Activated CD4-positive, CD25-positive, alpha-beta regulatory T cell treated with anti-CD3 and anti-CD28 coated beads, Interleukin-2, amount 50 U/mL, for 16 hours (primary cell): ENCODE measurements around the gene PCDHGA9.
"Not testable (repeated sequence)": the region's sequence is repeated elsewhere in the genome, so short reads cannot be mapped to it uniquely, and the experiment has no call there.

Source experiments
- DNase-seq: peaks from one replicate; pipeline ENCODE4 v3.0.0-alpha.2; 2020; ENCODE audit warnings: low read depth, low spot score

The PCDHGA9 gene

DNA sequence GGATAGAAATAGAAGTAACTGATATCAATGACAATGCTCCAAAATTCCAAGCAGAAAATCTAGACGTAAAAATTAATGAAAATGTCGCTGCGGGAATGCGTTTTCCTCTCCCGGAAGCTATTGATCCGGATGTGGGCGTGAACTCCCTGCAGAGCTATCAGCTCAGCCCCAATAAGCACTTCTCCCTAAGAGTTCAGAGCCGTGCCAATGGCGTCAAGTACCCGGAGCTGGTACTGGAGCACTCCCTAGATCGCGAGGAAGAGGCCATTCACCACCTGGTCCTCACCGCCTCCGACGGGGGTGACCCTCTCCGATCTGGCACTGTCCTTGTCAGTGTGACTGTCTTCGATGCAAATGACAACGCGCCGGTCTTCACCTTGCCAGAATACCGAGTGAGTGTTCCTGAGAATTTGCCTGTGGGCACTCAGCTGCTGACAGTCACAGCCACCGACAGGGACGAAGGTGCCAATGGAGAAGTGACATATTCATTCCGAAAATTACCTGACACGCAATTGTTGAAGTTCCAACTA is 11.0 kb downstream of the PCDHGA9 start:
- DNase-seq = no peak

DNA sequence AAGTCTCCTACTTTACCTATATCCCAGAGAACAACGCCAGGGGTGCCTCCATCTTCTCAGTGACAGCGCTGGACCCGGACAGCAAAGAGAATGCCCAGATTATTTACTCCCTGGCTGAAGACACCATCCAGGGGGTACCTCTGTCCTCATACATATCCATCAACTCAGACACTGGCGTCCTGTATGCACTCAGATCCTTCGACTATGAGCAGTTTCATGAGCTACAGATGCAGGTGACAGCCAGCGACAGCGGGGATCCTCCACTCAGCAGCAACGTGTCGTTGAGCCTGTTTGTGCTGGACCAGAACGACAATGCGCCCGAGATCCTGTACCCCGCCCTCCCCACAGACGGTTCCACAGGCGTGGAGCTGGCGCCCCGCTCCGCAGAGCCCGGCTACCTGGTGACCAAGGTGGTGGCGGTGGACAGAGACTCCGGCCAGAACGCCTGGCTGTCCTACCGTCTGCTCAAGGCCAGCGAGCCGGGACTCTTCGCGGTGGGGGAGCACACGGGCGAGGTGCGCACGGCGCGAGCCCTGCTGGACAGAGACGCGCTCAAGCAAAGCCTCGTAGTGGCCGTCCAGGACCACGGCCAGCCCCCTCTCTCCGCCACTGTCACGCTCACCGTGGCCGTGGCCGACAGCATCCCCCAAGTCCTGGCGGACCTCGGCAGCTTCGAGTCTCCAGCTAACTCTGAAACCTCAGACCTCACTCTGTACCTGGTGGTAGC is 12.1 kb downstream of the PCDHGA9 start:
- not testable (repeated sequence) for DNase-seq

DNA sequence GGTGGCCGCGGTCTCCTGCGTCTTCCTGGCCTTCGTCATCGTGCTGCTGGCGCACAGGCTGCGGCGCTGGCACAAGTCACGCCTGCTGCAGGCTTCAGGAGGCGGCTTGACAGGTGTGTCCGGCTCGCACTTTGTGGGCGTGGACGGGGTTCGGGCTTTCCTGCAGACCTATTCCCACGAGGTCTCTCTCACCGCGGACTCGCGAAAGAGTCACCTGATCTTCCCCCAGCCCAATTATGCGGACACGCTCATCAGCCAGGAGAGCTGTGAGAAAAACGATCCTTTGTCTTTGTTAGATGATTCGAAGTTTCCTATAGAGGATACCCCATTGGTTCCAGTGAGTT is 12.7 kb downstream of the PCDHGA9 start:
- DNase-seq = not testable (repeated sequence)

DNA sequence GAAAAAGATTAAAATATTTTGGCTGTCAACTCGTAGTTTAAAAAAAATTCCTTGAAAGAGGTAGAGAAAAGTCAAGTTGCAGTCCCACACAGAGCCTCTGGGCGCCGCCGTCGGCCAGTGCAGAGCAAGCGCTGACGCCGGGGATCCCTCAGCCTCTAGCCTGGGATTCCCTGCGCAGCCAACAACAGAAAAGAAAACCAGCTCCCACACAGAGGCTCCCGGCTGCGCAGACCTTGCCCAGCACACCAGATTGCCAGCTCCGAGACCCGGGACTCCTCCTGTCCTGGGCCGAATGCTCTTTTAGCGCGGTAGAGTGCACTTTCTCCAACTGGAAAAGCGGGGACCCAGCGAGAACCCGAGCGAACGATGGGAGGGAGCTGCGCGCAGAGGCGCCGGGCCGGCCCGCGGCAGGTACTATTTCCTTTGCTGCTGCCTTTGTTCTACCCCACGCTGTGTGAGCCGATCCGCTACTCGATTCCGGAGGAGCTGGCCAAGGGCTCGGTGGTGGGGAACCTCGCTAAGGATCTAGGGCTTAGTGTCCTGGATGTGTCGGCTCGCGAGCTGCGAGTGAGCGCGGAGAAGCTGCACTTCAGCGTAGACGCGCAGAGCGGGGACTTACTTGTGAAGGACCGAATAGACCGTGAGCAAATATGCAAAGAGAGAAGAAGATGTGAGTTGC is 15.1 kb downstream of the PCDHGA9 start, which contains the start of gene PCDHGB7:
TSS of gene PCDHGB7 (plus strand) at position 184 of the 679 bp plus-strand sequence. CDS start at position 367, 183 bp downstream.
- not testable (repeated sequence) for DNase-seq

DNA sequence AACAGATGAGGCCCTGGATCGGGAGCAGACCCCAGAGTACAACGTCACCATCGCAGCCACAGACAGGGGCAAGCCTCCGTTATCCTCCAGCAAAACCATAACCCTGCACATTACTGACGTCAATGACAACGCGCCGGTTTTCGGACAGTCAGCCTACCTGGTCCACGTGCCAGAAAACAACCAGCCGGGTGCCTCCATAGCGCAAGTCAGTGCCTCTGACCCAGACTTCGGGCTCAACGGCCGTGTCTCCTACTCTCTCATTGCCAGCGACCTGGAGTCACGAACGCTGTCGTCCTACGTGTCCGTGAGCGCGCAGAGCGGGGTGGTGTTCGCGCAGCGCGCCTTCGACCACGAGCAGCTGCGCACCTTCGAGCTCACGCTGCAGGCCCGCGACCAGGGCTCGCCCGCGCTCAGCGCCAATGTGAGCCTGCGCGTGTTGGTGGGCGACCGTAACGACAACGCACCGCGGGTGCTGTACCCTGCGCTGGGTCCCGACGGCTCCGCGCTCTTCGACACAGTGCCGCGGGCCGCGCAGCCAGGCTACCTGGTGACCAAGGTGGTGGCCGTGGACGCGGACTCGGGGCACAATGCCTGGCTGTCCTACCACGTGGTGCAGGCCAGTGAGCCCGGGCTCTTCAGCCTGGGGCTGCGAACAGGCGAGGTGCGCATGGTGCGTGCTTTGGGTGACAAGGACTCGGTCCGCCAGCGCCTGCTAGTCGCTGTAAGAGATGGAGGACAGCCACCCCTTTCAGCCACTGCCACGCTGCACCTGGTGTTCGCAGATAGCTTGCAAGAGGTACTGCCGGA is 16.7 kb downstream of the PCDHGA9 start:
- no peak for DNase-seq

DNA sequence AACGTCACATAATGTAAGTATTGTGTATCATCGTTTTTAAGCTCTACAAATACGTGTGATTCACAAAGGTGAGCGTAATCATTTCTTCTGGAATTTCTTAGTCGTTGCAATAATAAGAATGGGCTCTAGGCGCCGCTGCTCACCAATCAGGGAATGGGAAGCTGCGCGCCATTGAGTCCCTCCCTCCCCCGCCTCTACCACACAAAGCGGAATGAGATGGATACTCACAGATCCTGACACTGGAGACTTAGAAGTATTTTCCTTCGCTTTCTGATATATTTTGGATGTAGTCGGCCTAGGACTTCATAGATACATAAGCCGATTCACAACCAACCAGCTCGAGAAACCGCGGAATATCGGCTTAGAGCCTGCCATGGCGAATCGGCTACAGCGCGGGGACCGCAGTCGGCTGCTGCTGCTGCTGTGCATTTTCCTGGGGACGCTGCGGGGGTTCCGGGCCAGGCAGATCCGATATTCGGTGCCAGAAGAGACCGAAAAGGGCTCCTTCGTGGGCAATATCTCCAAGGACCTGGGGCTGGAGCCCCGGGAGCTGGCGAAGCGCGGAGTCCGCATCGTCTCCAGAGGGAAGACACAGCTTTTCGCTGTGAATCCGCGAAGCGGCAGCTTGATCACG is 18.4 kb downstream of the PCDHGA9 start, which contains the start of gene PCDHGA11:
TSS of gene PCDHGA11 (plus strand) at position 197 of the 634 bp plus-strand sequence. CDS start at position 374, 177 bp downstream.
- DNase-seq = no peak

DNA sequence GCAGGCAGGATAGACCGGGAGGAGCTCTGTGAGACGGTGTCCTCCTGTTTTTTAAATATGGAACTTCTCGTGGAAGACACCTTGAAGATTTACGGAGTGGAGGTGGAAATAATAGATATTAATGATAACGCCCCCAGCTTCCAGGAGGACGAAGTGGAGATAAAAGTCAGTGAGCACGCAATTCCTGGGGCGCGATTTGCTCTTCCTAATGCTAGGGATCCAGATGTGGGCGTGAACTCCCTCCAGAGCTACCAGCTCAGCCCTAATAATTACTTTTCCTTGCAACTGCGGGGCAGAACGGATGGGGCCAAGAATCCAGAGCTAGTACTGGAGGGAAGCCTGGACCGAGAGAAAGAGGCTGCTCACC is 18.9 kb downstream of the PCDHGA9 start:
- no peak for DNase-seq

DNA sequence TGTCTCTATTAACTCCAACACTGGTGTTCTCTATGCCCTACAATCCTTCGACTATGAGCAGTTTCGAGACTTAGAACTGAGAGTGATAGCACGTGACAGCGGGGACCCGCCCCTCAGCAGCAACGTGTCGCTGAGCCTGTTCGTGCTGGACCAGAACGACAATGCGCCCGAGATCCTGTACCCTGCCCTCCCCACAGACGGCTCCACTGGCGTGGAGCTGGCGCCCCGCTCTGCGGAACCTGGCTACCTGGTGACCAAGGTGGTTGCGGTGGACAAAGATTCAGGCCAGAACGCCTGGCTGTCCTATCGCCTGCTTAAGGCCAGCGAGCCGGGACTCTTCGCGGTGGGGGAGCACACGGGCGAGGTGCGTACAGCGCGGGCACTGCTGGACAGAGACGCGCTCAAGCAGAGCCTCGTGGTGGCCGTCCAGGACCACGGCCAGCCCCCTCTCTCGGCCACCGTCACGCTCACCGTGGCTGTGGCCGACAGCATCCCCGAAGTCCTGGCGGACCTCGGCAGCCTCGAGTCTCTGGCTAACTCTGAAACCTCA is 20.2 kb downstream of the PCDHGA9 start:
- DNase-seq = no peak

DNA sequence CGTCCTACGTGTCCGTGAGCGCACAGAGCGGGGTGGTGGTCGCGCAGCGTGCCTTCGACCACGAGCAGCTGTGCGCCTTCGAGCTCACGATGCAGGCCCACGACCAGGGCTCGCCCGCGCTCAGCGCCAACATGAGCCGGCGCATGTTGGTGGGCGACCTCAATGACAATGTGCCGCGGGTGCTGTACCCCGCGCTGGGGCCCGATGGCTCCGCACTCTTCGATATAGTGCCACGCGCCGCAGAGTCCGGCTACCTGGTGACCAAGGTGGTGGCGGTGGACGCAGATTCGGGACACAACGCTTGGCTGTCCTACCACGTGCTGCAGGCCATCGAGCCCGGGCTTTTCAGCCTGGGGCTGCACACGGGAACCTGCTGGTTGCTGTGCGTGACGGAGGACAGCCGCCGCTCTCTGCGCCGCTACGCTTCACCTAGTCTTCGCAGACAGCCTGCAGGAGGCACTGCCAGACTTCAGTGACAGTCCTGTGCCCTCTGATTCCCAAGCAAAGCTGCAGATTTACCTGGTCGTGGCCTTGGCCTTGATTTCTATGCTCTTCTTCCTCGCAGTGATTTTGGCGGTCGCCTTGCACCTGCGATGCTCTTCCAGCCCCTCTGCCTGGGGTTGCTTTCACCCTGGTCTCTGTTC is 25.3 kb downstream of the PCDHGA9 start:
- DNase-seq = no peak

DNA sequence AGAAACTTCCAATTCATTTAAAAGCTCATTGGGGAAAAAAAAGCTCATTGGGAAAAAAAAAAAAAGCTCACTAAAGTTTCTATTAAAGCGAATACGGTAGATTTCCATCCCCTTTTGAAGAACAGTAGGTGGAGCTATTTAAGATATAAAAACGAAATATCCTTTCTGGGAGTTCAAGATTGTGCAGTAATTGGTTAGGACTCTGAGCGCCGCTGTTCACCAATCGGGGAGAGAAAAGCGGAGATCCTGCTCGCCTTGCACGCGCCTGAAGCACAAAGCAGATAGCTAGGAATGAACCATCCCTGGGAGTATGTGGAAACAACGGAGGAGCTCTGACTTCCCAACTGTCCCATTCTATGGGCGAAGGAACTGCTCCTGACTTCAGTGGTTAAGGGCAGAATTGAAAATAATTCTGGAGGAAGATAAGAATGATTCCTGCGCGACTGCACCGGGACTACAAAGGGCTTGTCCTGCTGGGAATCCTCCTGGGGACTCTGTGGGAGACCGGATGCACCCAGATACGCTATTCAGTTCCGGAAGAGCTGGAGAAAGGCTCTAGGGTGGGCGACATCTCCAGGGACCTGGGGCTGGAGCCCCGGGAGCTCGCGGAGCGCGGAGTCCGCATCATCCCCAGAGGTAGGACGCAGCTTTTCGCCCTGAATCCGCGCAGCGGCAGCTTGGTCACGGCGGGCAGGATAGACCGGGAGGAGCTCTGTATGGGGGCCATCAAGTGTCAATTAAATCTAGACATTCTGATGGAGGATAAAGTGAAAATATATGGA is 27.9 kb downstream of the PCDHGA9 start, which contains the start of gene PCDHGA12:
TSS of gene PCDHGA12 (plus strand) at position 176 of the 782 bp plus-strand sequence. CDS start at position 429, 253 bp downstream.
- DNase-seq = no peak

DNA sequence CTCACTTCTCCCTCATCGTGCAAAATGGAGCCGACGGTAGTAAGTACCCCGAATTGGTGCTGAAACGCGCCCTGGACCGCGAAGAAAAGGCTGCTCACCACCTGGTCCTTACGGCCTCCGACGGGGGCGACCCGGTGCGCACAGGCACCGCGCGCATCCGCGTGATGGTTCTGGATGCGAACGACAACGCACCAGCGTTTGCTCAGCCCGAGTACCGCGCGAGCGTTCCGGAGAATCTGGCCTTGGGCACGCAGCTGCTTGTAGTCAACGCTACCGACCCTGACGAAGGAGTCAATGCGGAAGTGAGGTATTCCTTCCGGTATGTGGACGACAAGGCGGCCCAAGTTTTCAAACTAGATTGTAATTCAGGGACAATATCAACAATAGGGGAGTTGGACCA is 28.7 kb downstream of the PCDHGA9 start:
- no peak for DNase-seq

DNA sequence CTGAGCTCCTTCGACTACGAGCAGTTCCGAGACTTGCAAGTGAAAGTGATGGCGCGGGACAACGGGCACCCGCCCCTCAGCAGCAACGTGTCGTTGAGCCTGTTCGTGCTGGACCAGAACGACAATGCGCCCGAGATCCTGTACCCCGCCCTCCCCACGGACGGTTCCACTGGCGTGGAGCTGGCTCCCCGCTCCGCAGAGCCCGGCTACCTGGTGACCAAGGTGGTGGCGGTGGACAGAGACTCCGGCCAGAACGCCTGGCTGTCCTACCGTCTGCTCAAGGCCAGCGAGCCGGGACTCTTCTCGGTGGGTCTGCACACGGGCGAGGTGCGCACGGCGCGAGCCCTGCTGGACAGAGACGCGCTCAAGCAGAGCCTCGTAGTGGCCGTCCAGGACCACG is 29.7 kb downstream of the PCDHGA9 start:
- DNase-seq = not testable (repeated sequence)

DNA sequence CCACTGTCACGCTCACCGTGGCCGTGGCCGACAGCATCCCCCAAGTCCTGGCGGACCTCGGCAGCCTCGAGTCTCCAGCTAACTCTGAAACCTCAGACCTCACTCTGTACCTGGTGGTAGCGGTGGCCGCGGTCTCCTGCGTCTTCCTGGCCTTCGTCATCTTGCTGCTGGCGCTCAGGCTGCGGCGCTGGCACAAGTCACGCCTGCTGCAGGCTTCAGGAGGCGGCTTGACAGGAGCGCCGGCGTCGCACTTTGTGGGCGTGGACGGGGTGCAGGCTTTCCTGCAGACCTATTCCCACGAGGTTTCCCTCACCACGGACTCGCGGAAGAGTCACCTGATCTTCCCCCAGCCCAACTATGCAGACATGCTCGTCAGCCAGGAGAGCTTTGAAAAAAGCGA is 30.1 kb downstream of the PCDHGA9 start:
- DNase-seq = not testable (repeated sequence)

DNA sequence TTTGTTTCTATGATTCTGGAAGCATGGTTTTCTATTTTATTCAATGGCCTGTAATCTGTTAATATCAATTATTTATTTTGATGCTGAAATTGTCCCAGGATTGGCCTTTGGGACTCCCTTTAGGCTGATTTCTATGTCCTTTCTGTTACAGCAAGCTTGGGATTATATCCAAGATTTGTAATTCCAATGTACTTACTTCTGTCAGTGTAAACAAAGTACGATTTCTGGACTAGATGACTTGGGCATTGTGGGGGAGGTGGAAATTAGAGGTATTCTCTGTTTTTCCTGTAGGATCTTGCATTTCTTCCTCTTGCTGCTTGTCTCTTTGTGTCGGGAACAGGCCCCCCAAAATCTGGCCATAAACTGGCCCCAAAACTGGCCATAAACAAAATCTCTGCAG is 31.4 kb downstream of the PCDHGA9 start:
- no peak for DNase-seq

DNA sequence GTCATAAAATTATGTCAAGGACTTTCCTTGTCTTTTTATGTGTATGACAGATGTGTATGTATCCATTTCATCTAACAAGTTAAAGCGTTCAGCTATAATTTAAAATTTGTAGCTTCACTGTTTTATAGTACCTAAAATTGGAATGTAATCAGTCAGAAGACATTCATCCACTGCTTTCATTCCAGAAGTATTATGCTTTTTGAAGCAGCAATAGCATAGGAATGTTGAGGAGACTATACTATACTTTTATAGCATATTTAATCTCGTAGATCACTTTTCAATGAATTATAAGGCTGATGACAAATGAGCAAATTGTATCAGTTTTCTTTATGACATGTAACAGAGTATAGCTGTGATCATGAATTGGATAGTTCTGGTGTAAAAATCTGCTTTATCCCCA is 34.6 kb downstream of the PCDHGA9 start:
- DNase-seq = no peak

DNA sequence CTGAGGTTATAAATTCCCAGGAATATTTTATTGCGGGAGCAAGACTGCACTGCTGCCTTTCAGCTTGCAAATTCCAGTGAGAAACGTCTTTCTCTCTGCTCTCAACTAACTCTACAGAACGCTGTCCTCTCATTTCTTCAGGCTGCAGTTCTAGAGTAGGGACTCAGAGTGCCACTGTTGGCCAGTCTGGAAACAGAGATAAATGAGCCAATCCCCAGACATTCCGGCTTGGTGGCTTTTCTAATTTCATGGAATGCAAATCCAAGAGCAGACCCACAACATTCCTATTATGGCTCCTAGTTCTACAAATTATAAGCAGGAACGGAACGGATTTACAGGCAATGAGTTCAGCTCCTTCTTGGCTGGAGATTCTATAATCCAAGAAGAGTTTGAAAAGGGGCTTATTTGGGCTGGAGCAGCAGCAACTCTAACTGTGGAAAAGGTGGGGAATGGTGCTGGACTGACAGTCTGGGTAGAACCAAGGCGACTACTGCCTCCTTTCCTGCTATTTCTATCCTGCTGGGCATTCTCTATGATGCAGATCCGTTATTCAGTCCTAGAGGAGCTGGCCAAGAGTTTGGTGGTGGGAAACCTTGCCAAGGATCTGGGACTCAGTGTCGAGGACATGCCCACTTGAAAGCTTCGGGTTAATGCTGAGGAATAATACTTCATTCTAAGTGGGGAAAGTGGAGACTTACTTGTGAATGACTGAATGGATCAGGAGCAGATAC is 37.0 kb downstream of the PCDHGA9 start:
- DNase-seq = no peak

DNA sequence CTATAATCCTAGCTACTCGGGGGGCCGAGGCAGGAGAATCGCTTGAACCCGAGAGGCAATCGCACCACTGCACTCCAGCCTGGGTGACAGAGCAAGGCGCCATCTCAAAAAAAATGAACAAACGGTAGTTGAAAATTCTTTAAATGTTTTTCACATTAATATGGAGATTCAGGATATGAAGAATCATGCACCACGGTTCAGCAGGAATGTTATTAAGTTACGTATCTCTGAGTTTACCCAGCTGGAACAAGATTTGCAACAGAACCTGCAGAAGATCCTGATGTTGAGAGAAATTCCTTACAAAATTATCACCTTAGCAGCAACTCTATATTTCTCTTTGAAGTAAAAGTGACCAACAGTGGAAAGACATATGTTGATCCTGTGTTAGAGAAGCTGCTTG is 37.8 kb downstream of the PCDHGA9 start:
- no peak for DNase-seq

DNA sequence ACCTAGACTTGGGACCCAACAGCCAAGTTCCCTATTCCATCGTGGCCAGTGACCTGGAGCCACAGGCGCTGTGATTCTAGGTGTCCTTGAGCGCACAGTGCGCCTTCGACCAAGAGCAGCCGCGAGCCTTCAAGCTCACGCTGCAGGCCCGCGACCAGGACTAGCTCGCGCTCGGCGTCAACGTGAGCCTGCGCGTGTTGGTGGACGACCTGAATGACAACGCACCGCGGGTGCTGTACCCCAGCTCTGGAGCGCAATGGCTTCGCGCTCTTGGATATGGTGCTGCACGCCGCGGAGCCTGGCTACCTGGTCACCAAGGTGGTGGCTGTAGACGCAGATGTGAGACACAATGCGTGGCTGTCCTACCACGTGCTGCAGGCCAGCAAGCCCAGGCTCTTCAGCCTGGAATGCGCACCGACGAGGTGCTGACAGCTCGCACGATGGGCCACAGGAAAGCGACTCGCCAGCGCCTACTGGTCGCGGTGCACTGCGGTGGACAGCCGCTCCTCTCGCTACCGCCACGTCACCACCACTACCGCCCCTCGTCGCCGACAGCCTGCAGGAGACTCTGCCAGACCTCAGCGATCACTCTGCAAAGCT is 39.1 kb downstream of the PCDHGA9 start:
- no peak for DNase-seq
